K562 (cell line): Measurements from ENCODE around the gene BCL10. TPM values are rescaled to one million over a fixed set of nuclear protein-coding genes. Genes with fewer than 3 reads are reported as not detected.

Experiments
- ARHGAP35 ChIP-seq: fragments of 450-650 bp; IDR thresholded peaks from 2 replicates; pipeline ENCODE4 v1.6.1; 2018; ENCODE audit not compliant: partially characterized antibody
- BRD4 ChIP-seq: fragments of 200-600 bp; sonication (generic); IDR thresholded peaks from 2 replicates; pipeline ENCODE4 v1.6.1; 2017; ENCODE audit warnings: inconsistent platforms
- CEBPZ ChIP-seq: fragments of 150-350 bp; IDR thresholded peaks from 2 replicates; pipeline ENCODE4 v1.6.1; 2014; ENCODE audit warnings: low read depth, mild to moderate bottlenecking, low read length, borderline replicate concordance
- HNRNPH1 ChIP-seq: fragments of 200-400 bp; formaldehyde crosslinking; optimal IDR thresholded peaks from 2 replicates; pipeline ENCODE3; 2017; ENCODE audit warnings: low read depth, mild to moderate bottlenecking, low read length, moderate library complexity
- IRF9 ChIP-seq: fragments of 450-650 bp; IDR thresholded peaks from 2 replicates; pipeline ENCODE4 v1.6.1; 2016; ENCODE audit warnings: missing biosample characterization, missing genetic modification characterization
- KAT8 ChIP-seq: fragments of 450-650 bp; IDR thresholded peaks from 2 replicates; pipeline ENCODE4 v1.6.1; 2016; ENCODE audit warnings: low read depth, mild to moderate bottlenecking
- KDM5B ChIP-seq: fragments of 200-600 bp; sonication (generic); IDR thresholded peaks from 2 replicates; pipeline ENCODE4 v1.6.1; 2012; ENCODE audit warnings: low read depth, mild to moderate bottlenecking, moderate library complexity, low read length, control low read depth, inconsistent platforms; ENCODE audit not compliant: insufficient replicate concordance
- MGA ChIP-seq: fragments of 450-650 bp; IDR thresholded peaks from 2 replicates; pipeline ENCODE4 v1.6.1; 2016; ENCODE audit warnings: mild to moderate bottlenecking, moderate library complexity
- NUFIP1 ChIP-seq: fragments of 450-650 bp; IDR thresholded peaks from 2 replicates; pipeline ENCODE4 v1.6.1; 2018; ENCODE audit not compliant: partially characterized antibody
- RBM17 ChIP-seq: fragments of 200-400 bp; formaldehyde crosslinking; IDR thresholded peaks from 2 replicates; pipeline ENCODE4 v1.6.1; 2017; ENCODE audit warnings: low read depth, mild to moderate bottlenecking, low read length, borderline replicate concordance
- SNRNP70 ChIP-seq: fragments of 200-400 bp; formaldehyde crosslinking; optimal IDR thresholded peaks from 2 replicates; pipeline ENCODE3; 2017; ENCODE audit warnings: low read depth, low read length
- TCF7 ChIP-seq: sonication (generic); IDR thresholded peaks from 2 replicates; pipeline ENCODE4 v1.6.1; 2016; ENCODE audit warnings: antibody characterized with exemption, borderline replicate concordance
- polyA plus RNA-seq, 8 experiments: library from polyadenylated mRNA; depleted of rRNA in 4 of 8; stranded (reverse) in 5 of 8; unstranded in 3 of 8; fragments of >200 nt; fragmentation: Nextera tagmentation in 2 of 8; fragmentation: Illumina TruSeq in 1 of 8; extraction: Ambion mirVana in 2 of 8; extraction: Trizol in 1 of 8; gene quantifications; 2 replicates each; pipeline versions ENCODE4 v1.2.1 to v1.2.3, GENCODE V29; 2011 to 2014; ENCODE audit warnings: inconsistent platforms in 1 of 8, missing spikeins in 1 of 8
- total RNA-seq, 7 experiments: library from RNA; depleted of rRNA in 6 of 7; stranded (reverse); fragments of >200 nt in 6 of 7; fragmentation: Illumina TruSeq in 2 of 7; extraction: Trizol in 2 of 7; gene quantifications; 2 replicates each; pipeline versions ENCODE4 v1.2.1 to v1.2.3, GENCODE V29; 2011 to 2021; ENCODE audit warnings: low replicate concordance in 1 of 7

Gene BCL10
- total and polyA plus RNA-seq, 9 of the 15 experiments (the other 6 are each of a cell fraction or from before 2014, with no cell fraction given) = 8.0 to 19.4 (median 12.3) TPM

- TF ChIP-seq MGA = no peak
- TF ChIP-seq KDM5B = no peak
- no peak for TF ChIP-seq TCF7
- TF ChIP-seq KAT8 = no peak
- no peak for TF ChIP-seq IRF9
- no peak for TF ChIP-seq CEBPZ
- no peak for TF ChIP-seq NUFIP1
- TF ChIP-seq RBM17 = no peak
- TF ChIP-seq SNRNP70 = no peak
- TF ChIP-seq HNRNPH1 = no peak
- TF ChIP-seq BRD4 = no peak
- no peak for TF ChIP-seq ARHGAP35
Observed at GRCh38 chr1:85219853-85220610, 56.4 kb downstream of the BCL10 start (continued).
